ENCODE data around the gene CNFN. TPM values are rescaled to one million over a fixed set of nuclear protein-coding genes. Genes with fewer than 3 reads are reported as not detected.

Gene CNFN
- not detected for total RNA-seq

GRCh38 chr19:42389899-42390298, at the start of gene CNFN:
Gene CNFN, minus strand, starts transcription at chr19:42390297. Its CDS starts 1,260 bp downstream, at chr19:42389037.
- ATAC-seq (ENCODE audit: low FRiP score): no peak
- DNase-seq (ENCODE audit: low spot score): no peak
- TF ChIP-seq, protein P1, sequence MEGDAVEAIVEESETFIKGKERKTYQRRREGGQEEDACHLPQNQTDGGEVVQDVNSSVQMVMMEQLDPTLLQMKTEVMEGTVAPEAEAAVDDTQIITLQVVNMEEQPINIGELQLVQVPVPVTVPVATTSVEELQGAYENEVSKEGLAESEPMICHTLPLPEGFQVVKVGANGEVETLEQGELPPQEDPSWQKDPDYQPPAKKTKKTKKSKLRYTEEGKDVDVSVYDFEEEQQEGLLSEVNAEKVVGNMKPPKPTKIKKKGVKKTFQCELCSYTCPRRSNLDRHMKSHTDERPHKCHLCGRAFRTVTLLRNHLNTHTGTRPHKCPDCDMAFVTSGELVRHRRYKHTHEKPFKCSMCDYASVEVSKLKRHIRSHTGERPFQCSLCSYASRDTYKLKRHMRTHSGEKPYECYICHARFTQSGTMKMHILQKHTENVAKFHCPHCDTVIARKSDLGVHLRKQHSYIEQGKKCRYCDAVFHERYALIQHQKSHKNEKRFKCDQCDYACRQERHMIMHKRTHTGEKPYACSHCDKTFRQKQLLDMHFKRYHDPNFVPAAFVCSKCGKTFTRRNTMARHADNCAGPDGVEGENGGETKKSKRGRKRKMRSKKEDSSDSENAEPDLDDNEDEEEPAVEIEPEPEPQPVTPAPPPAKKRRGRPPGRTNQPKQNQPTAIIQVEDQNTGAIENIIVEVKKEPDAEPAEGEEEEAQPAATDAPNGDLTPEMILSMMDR (IDR thresholded peaks at IDR 0.05): no peak

- TF ChIP-seq, protein P1 (IDR thresholded peaks at IDR 0.05): no peak
- no peak for ATAC-seq (ENCODE audit: low FRiP score)
- no peak for DNase-seq (ENCODE audit: low spot score)
These were observed 45.9 kb upstream of the CNFN start for GRCh38 chr19:42436006-42436405.

- TF ChIP-seq, protein P1 (IDR thresholded peaks at IDR 0.05): no peak
- no peak for ATAC-seq (ENCODE audit: low FRiP score)
- no peak for DNase-seq (ENCODE audit: low spot score)
These were observed 45.2 kb upstream of the CNFN start for GRCh38 chr19:42435316-42435715.

- ATAC-seq (ENCODE audit: low FRiP score): peak; percentile 67
- TF ChIP-seq, protein P1 (IDR thresholded peaks at IDR 0.05): no peak
These were observed 43.6 kb upstream of the CNFN start for GRCh38 chr19:42433503-42434260.

GRCh38 chr19:42431486-42431885, 41.4 kb upstream of the CNFN start:
- no peak for DNase-seq (ENCODE audit: low spot score)

More at GRCh38 chr19:42433503-42434260, 43.6 kb upstream of the CNFN start:
- DNase-seq (ENCODE audit: low spot score): no peak

GRCh38 chr19:42428676-42429075, 38.6 kb upstream of the CNFN start:
- ATAC-seq (ENCODE audit: low FRiP score): no peak
- TF ChIP-seq, protein P1 (IDR thresholded peaks at IDR 0.05): no peak
- DNase-seq (ENCODE audit: low spot score): no peak

More at GRCh38 chr19:42431486-42431885, 41.4 kb upstream of the CNFN start:
- TF ChIP-seq, protein P1 (IDR thresholded peaks at IDR 0.05): no peak
- no peak for ATAC-seq (ENCODE audit: low FRiP score)

GRCh38 chr19:42427313-42427712, 37.2 kb upstream of the CNFN start, which contains the start of gene LIPE:
Gene LIPE, minus strand, starts transcription at chr19:42427388. Its CDS starts 239 bp downstream, at chr19:42427149.
- DNase-seq (ENCODE audit: low spot score) (no peak), ATAC-seq (ENCODE audit: low FRiP score) (no peak)
- TF ChIP-seq, protein P1 (IDR thresholded peaks at IDR 0.05): no peak
